HG03139 (cell line): ENCODE measurements around the gene C2CD2L.
A peak's percentile ranks its signal among the peaks of the same experiment; 100 is the strongest.
"Not testable (repeated sequence)": the region's sequence is repeated elsewhere in the genome, so short reads cannot be mapped to it uniquely, and the experiment has no call there.

Source experiments
- ATAC-seq: cut with Tn5 transposase; IDR thresholded peaks from one replicate; pipeline ENCODE4 v1.9.1; 2021; ENCODE audit not compliant: unreplicated experiment

The C2CD2L gene

DNA sequence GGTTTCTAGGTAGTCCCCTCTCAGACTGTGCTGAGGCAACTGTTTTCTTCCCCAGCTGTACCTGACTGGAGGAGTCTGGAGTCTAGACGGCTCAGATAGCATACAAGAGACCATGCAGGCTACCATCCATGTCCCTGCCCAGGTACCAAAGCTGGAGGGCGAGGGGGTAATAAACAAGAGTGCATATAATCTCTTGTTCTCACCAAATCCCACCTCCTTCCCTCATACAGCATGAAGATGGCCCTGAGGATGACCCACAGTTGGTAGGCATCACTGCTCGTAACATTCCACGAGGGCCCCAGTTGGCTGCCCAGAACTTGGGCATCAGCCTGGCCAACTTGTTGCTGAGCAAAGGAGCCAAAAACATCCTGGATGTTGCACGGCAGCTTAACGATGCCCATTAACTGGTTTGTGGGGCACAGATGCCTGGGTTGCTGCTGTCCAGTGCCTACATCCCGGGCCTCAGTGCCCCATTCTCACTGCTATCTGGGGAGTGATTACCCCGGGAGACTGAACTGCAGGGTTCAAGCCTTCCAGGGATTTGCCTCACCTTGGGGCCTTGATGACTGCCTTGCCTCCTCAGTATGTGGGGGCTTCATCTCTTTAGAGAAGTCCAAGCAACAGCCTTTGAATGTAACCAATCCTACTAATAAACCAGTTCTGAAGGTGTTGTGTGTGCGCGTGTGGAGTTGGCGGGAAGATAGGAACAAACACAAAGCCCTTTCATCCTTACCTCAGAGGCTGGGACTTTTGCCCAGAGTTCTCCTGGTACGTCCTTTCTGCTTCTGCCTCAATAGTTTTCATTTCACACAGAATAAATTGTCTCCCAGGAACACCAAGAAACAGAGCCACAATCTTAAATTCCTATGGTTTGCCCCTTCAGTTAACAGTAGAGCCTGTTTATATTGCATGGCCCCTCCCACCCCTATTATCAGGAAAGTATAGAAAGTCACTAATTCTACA, 14.0 kb upstream of the C2CD2L start:
- no peak for ATAC-seq

DNA sequence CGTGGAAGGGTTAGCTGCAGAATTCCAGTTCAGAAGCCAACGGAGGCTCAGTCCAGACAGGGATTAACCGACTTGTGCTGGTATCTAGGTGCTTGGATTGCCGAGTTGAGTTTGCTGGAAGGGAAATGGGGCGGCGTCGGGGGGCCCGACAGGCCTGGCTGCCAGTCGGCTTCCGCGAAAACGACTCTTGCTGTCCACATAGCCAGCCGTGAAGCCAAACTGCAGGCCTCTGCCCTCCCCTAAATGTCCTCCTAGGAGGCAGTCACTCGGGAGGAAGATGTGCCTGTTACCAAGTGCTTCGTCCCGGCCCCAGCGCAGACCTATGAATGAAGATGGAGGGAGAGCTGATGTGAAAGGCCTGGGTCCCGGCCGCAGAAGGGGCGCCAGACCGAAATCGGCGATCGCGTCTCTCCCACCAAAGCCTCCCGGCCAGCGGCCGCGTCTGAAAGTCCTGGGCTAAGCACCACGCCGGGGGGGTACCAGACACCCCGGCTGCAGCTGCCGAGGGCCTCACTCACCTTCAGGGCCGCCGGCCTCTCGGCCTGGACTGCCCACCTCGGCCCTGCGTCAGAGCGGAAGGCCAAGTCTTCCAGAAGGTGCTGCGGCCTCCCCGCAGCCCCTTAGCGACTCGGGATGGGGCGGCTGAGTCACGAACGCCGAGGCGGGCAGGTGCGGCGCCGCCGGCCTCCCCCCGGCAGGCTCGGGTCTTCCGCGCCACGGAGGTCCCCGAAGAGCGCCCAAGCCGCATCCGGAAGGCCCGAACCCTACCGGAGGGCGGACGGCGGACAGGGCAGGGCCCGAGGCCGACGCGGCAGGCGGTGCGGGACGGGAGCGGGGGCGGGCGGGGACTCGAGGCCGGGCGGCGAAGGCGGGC, 13.0 kb upstream of the C2CD2L start:
- ATAC-seq, result peak; percentile 6

DNA sequence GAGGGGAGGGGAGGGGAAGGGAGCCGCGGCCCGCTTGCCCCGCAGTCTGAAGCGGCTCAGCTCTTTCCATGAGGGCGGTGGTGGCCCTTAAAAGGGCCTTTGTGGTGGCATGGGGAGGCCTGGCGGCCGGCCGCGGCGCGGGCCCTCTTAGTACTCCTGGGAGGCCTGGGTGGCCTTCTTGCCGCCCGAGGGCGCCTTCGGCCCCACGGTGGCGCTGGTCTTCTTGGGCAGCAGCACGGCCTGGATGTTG, 12.4 kb upstream of the C2CD2L start:
- ATAC-seq, result peak; percentile 26

DNA sequence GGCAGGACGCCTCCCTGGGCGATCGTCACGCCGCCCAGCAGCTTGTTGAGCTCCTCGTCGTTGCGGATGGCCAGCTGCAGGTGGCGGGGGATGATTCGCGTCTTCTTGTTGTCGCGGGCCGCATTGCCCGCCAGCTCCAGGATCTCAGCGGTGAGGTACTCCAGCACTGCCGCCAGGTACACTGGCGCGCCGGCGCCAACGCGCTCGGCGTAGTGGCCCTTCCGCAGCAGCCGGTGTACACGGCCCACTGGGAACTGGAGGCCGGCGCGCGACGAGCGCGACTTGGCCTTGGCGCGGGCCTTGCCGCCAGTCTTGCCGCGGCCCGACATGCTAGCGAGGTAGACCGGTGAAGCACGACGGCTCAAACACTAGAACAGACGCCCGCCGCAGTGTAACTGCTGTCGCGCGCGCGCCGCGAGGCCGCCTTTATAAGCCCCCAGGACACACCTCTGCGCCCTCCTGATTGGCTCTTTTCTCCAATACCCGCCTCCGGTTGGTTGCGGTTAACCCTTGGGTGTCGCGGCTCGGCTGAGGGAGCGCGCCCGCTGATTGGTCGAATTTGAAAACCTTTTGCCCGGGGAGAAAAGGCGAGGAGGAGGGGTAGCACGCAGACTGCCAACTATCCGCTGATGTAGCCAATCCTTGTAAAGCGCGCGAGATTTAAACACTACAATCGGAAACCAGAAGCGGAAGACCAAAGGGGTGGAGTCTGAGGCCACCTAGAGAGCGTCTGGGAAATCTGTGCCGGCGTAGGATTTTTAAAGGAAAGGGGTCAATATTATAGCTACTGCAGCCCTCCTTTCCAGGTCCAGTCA, 11.9 kb upstream of the C2CD2L start:
- peak; percentile 79 for ATAC-seq

DNA sequence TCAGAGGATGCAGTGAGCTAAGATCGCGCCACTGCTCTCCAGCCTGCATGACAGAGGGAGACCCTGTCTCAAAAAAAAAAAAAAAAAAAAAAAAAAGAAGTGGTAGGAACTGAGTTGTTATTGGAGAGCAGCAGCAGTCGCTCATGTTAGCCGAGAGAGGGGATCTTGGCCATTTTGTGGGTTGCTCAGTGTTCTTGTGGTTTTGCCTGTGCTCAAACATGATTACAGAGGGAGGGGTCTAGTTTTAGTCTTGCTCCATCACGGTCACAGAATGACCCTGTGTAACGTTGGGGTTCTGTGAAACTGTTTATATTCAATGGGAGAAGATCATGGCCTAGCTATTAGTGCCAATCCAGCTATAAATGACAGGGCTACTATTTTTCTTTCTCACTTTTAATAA, 7.4 kb upstream of the C2CD2L start:
- no peak for ATAC-seq

DNA sequence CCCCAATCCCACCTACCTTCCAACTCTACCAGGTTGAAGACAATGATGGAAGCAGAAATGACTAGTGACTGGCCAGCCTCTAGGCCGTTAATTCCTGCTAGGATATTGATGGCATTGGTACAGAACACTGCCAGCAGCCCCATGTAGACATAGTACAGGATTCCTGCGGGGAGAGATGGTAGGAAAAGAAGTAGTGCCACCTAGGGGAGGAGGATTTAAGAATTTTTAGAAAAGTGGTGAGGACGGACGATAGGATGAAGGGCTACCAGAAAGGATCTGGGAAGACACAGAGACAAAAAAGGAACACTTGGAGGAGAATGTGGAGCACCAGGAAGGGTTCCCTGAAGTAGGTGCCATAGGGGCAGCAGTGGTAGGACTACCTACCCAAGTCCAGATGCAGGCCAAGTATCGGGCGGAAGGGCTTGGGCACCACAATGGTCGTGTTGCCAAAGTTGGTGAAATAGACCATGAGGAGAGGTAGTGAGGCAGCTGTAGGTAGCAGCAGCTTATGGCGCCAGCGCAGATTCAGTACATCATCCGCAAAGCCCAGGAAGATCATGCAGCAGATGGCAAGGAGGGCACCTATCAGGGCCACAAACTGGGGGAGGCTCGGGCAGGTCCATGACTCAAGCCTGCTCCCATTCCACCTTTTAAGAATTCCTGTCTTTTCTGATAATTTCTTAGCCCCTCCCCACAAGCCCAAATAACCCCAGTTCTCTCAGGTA, 6.7 kb upstream of the C2CD2L start:
- no peak for ATAC-seq

DNA sequence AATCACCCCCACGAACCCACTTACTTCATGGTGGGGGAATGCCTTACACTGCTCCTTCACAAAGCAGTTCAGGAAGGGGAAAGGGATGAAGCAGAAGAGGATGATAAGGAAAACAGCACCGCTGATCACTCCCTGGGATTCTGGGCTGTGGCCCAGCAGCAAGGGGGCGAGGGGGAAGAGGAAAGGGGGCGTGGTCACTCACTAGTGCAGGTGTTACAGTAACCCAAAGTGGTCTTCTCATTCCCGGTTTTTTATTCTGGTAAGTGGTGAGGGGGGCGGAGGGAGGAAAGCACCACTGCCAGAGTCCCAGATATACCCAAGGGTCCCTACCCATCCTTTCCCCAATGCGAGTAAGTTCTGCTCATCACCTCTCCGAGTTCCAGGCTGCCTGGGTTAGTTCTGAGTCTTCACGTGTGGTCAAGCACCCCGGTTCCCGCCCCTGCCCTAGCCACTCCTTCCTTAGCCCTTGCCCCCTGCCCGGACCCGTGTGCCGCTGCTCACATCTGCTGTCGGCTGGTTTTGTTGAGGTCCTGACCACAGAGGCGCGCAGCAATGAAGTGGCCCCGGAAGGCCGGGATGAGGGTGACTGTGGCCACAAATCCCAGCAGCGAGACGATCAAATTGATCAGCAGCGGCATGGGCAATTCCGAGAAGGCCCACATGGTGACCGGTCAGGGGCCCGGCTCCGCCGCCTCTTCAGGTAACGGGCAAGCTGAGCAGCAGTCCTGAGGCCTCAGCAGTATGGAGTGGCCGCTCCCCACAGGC, 6.0 kb upstream of the C2CD2L start:
- ATAC-seq, result peak; percentile 22

DNA sequence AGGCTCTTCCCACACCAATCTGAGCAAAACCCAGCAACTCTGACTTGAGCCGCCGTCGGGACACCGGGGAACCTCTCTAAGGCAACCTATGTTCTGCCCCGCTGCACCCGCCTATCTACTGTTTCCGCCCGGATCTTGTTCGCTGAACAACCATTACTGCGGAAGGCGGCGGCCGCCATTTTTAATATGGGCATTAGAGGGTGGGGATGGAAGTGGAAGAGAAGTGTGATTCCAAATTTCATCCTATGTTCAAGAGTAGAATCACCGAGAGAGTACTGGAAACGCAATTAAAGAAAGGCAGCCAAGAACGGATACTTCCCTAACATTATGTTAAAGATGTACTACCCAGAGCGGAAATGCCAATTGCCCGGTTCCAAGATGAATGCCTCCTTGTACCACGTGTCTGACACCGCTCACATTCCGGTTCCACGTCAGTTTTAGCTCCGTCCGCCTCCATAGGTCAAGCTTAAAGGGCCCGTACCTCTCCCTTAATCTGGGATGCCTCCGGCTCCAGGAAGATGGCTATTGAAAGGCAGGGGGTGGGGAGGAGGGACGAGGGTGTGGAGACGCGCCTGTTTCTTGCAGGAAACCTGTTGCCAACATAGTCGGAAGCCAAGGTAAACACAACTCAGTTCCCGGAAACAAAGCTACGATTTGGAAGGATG, 5.3 kb upstream of the C2CD2L start, which contains the start of gene DPAGT1:
TSS of gene DPAGT1 (minus strand) at position 95 of the 665 bp plus-strand sequence. CDS start 198 bp downstream, outside the sequence.
- peak; percentile 72 for ATAC-seq

DNA sequence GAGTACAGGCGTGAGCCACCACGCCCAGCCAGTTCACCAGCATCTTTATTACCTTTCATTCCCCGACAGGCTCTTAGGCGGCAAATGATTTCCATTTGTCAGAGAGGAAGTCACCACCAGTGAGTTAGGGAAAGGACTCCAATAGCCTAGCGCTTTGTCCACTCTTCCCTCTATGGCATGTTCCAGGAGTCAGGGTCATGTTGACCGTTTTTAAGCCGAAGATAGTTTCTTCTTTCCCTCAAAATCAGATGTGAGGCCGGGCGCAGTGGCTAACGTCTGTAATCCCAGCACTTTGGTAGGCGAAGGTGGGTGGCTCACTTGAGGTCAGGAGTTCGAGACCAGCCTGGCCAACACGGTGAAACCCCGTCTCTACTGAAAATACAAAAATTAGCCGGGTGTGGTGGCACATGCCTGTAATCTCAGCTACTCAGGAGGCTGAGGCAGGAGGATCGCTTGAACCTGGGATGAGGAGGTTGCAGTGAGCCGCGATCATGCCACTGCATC, 3.9 kb upstream of the C2CD2L start:
- not testable (repeated sequence) for ATAC-seq

DNA sequence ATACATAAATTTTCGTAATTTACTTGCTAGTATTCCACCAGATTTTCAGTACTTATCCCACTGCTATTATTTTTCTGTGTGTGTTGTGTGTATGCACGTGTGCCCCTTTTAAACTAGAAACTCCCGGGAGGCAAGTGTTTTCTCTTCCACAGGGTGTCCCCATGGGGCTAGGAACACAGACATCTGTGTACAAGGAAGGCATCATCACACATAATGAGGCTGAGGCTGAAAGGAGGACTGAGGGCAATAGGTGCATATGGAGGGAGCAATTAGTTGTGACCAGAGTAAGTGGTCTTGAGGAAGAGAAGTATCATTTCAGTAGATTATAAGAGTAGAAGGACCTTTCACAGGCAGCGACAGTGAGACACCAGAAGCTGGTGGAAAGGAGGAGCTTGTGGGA, 3.4 kb upstream of the C2CD2L start:
- ATAC-seq, result no peak

DNA sequence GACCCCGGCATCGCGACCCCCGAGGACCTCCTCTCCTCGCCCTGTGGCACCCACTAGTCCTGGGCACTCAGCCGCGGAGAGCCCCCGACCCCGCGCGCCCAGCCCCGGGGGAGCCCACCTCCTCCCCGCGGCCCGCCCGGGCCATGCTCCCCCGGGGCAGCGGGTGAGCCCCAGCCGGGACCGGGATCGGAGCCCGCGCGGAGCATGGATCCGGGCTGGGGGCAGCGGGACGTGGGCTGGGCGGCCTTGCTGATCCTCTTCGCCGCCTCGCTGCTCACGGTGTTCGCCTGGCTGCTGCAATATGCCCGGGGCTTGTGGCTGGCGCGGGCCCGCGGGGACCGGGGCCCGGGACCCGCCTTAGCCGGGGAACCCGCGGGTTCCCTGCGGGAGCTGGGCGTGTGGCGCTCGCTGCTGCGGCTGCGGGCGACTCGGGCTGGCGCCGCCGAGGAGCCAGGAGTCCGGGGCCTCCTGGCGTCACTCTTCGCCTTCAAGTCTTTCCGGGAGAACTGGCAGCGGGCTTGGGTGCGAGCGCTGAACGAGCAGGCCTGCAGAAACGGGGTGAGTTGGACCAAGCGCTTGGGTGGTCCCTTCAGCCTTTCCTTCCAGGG, 498 bp downstream of the C2CD2L start:
- ATAC-seq, result peak; percentile 14

DNA sequence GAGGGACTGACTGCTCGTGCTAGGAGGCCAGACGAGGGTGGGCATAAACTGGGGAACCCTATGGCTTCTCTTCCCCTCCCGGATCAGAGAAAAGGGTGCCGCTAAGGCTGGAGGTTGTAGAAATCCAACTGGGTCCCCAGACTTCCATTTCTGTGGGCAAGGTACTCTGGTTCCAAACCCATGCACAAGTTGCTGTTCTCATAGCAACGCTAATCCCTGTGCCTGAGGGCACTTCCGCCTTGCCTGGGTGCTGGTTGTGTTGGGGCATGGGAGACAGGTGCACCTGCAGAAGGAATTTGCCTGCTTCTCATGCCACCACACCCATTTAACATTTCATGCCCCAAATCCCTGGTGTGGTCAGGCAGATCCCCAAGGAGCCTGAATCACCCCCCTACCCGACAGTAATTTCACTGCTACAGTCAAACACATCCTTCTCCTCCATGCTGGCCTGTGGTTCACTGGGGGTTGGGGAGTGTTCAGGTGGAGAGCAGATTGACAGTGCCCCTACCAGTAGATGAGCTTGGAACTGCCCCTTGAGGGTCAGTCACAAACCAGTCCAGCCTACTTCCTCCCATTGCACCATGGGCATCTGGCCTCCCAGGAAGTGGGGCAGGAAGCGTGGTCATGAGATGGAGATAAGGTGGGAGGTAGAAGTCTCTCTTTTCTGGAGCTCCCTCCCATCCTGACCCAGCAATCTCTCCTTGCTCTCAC, 1.2 kb downstream of the C2CD2L start:
- ATAC-seq, result no peak

DNA sequence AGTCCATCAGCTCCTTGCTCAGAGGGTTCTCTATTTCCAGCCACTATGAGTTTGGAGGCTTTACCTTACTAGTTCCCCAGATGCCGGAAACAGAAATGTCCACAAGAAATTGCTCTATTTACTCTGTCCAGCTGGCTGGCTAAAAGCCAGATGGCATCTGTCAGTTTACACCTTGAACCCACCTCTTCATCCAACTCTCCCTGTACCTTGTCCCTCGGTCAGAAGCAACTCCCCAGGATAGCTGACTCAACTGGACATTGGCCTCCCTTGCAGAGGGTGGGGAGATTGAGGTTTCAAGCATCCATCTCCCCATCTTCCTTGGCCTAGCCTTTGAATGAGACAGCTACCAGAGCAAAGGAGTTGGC, 1.7 kb downstream of the C2CD2L start:
- ATAC-seq, result no peak

DNA sequence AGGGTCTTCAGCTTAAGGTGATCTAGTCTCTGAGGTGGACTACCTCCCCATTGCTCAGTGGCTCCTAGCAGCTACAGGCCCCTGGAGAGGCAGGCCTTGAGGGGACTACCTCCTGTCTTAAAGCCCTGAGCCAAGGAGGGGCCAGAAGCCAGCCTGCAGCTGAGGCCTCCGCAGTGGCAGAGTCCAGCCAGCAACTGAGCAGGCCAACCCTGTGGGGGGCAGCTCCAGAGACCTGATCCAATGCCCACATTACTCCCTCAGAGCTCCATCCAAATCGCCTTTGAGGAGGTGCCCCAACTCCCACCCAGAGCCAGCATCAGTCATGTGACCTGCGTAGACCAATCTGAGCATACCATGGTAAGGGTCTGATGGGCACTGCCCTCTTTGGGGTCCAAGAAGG, 2.7 kb downstream of the C2CD2L start:
- ATAC-seq, result no peak

DNA sequence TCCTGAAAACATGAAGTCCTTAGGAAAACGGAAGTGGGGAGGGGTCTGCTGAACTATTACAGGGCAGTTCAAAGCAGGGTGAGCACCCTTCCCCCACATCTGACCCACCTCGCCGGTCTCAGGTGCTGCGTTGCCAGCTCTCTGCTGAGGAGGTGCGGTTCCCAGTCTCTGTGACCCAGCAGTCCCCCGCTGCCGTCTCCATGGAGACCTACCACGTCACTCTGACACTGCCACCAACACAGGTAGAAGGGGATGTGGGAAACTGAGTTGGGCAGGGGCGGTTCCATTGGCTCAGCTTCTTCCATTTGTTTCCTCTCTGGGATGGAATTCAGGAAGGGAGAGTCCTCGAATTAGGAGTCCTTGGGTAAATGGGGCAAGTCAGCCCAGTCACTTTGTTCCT, 3.3 kb downstream of the C2CD2L start:
- ATAC-seq, result no peak

DNA sequence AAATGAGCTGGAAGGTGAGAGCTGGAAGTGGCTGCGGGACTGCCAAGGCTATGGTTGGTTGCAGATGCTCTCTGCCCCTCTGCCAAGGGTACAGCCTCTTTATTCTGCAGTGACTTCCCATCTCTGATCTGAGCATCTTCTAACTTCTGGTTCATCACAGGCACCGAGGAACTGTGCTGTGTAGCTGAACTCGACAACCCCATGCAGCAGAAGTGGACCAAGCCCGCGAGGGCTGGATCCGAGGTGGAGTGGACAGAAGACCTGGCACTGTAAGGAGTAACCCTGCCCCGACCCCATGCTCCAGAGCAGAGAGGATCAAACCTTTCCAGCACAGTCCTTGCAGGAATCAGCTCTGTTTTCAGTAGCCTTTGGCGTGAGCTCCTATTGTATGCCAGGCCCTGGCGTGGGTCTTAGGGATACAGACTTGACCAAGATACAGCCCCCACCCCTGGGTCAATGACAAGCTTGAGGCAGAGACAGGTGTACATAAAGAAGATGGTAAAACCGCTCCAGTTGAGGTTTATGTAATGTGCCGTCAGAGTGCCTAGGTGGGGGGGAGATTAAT, 4.3 kb downstream of the C2CD2L start:
- ATAC-seq, result no peak

DNA sequence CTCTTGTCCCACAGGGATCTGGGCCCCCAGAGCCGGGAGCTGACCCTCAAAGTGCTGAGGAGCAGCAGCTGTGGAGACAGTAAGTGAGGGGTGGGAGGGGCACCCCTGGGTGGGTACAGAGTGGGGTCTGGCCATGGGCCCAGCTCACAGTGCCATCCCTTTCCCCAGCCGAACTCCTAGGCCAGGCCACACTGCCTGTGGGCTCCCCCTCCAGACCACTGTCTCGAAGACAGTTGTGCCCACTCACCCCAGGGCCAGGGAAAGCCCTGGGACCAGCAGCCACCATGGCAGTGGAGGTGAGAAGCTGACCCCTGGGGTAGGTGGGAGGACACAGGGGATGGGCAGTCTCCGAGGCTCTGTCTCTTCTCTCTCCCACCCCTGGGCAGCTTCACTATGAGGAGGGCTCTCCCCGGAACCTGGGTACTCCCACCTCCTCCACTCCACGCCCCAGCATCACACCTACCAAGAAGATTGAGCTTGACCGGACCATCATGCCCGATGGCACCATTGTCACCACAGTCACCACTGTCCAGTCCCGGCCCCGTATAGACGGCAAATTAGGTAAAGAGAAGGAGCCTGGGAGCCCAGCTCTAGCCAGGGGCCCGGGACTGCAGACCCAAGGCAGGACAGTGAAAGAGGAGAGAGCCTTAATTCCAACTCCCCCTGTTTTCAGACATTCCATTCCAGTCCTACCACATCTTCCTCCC, 5.3 kb downstream of the C2CD2L start:
- ATAC-seq, result no peak
